Measurements from ENCODE around the gene ROR1. TPM values are rescaled to one million over a fixed set of nuclear protein-coding genes. Genes with fewer than 3 reads are reported as not detected.

The ROR1 gene
- total RNA-seq, 3 donors from 2014 or later = 3.1 to 19.8 (median 3.4) TPM

- no peak overlapping the region for H3K4me3 ChIP-seq
These were observed 70.1 kb downstream of the ROR1 start for GRCh38 chr1:63843884-63844283.

GRCh38 chr1:63845346-63845745 is 71.5 kb downstream of the ROR1 start:
- intact Hi-C loops (cut with DNase I, micrococcal nuclease) = no loop called here
- no peak for TF ChIP-seq CTCF (IDR thresholded peaks at IDR 0.05)
- Histone ChIP-seq H3K36me3 (ENCODE audit: low read depth) (no peaks in the 10 kb centered on the region), H3K4me1 (ENCODE audit: low read depth) (no peaks in the 10 kb centered on the region), H3K4me3 (no peak overlapping the region), H3K9me3 (no peaks in the 10 kb centered on the region)
- DNase-seq = no peak
- no peak for ATAC-seq

More at GRCh38 chr1:63843884-63844283, 70.1 kb downstream of the ROR1 start:
- Histone ChIP-seq H3K9me3 (no peaks in the 10 kb centered on the region), H3K4me1 (ENCODE audit: low read depth) (no peaks in the 10 kb centered on the region), H3K36me3 (ENCODE audit: low read depth) (no peaks in the 10 kb centered on the region)
- intact Hi-C loops (cut with DNase I, micrococcal nuclease) = no loop called here
- no peak for TF ChIP-seq CTCF (IDR thresholded peaks at IDR 0.05)
- DNase-seq (no peak), ATAC-seq (no peak)

GRCh38 chr1:63847308-63847910 is 73.6 kb downstream of the ROR1 start:
- no peaks in the 10 kb centered on the region for H3K36me3 ChIP-seq (ENCODE audit: low read depth)
- no peak for TF ChIP-seq CTCF (IDR thresholded peaks at IDR 0.05)
- no peak overlapping the region for H3K4me3 ChIP-seq
- DNase-seq (no peak), ATAC-seq (no peak)
- H3K4me1 ChIP-seq (ENCODE audit: low read depth) = no peaks in the 10 kb centered on the region
- H3K9me3 ChIP-seq = no peaks in the 10 kb centered on the region
- intact Hi-C loops (cut with DNase I, micrococcal nuclease) = no loop called here

GRCh38 chr1:63848733-63849132 is 74.9 kb downstream of the ROR1 start:
- no peak for TF ChIP-seq CTCF (IDR thresholded peaks at IDR 0.05)
- Histone ChIP-seq H3K4me1 (ENCODE audit: low read depth) (no peaks in the 10 kb centered on the region), H3K9me3 (no peaks in the 10 kb centered on the region), H3K4me3 (no peak overlapping the region), H3K36me3 (ENCODE audit: low read depth) (no peaks in the 10 kb centered on the region)
- intact Hi-C loops (cut with DNase I, micrococcal nuclease) = no loop called here
- DNase-seq (no peak), ATAC-seq (no peak)

GRCh38 chr1:63849149-63849548 is 75.3 kb downstream of the ROR1 start:
- no peak for TF ChIP-seq CTCF (IDR thresholded peaks at IDR 0.05)
- intact Hi-C loops (cut with DNase I, micrococcal nuclease) = no loop called here
- no peak overlapping the region for H3K4me3 ChIP-seq
- H3K4me1 ChIP-seq (ENCODE audit: low read depth) = no peaks in the 10 kb centered on the region
- ATAC-seq (no peak), DNase-seq (no peak)
- no peaks in the 10 kb centered on the region for H3K9me3 ChIP-seq
- H3K36me3 ChIP-seq (ENCODE audit: low read depth) = no peaks in the 10 kb centered on the region

- Histone ChIP-seq H3K4me1 (ENCODE audit: low read depth) (no peaks in the 10 kb centered on the region), H3K4me3 (no peak overlapping the region), H3K36me3 (ENCODE audit: low read depth) (no peaks in the 10 kb centered on the region), H3K9me3 (no peaks in the 10 kb centered on the region)
- intact Hi-C loops (cut with DNase I, micrococcal nuclease) = no loop called here
- no peak for TF ChIP-seq CTCF (IDR thresholded peaks at IDR 0.05)
- ATAC-seq = no peak
- DNase-seq = no peak
These were observed 80.3 kb downstream of the ROR1 start for GRCh38 chr1:63854091-63854490.

All from mucosa of descending colon (tissue), 3 donors.